ENCODE results near the gene KCNS1. TPM values are rescaled to one million over a fixed set of nuclear protein-coding genes. Genes with fewer than 3 reads are reported as not detected.

The KCNS1 gene
- total RNA-seq, 4 donors from 2014 or later, result 0.21 to 0.22 TPM; not detected in 2

- Histone ChIP-seq H3K36me3 (peaks cover 0 to 6% (median 0%) of the 10 kb centered on the region in 3 donors), H3K4me1 (peaks cover 3 to 60% (median 31%) of the 10 kb centered on the region in 4 donors), H3K9me3 (no peaks in the 10 kb centered on the region), H3K27ac (peak overlapping the region in 3 of 4 donors; percentile 40 to 86 (median 68)), H3K27me3 (no peaks in the 10 kb centered on the region), H3K4me3 (no peak overlapping the region)
- DNase-seq (ENCODE audit: low spot score in 2 of 2), result no peak
- TF ChIP-seq EP300 (IDR thresholded peaks at IDR 0.05), result no peak
- no peak for TF ChIP-seq CTCF (IDR thresholded peaks at IDR 0.05)
- TF ChIP-seq POLR2A (IDR thresholded peaks at IDR 0.05), result no peak
- 71 to 75% methylated on average over 8 of the region's 8 CpGs for WGBS, 2 donors
Observed at GRCh38 chr20:45053430-45054351, 47.2 kb downstream of the KCNS1 start.

GRCh38 chr20:45052698-45053429, 48.1 kb downstream of the KCNS1 start:
- H3K4me1 ChIP-seq, result peaks cover 3 to 54% (median 31%) of the 10 kb centered on the region in 4 donors
- peak overlapping the region in 3 of 4 donors; percentile 40 to 86 (median 68) for H3K27ac ChIP-seq
- WGBS, 2 donors, result 23 to 34% methylated on average over 7 of the region's 7 CpGs
- H3K9me3 ChIP-seq, result no peaks in the 10 kb centered on the region
- TF ChIP-seq EP300 (IDR thresholded peaks at IDR 0.05), result no peak
- TF ChIP-seq POLR2A (IDR thresholded peaks at IDR 0.05), result no peak
- no peak for TF ChIP-seq CTCF (IDR thresholded peaks at IDR 0.05)
- DNase-seq (ENCODE audit: low spot score in 2 of 2), result no peak
- no peaks in the 10 kb centered on the region for H3K27me3 ChIP-seq
- H3K4me3 ChIP-seq, result no peak overlapping the region
- peaks cover 0 to 6% (median 0%) of the 10 kb centered on the region in 3 donors for H3K36me3 ChIP-seq

- Histone ChIP-seq H3K36me3 (no peaks in the 10 kb centered on the region), H3K27me3 (no peaks in the 10 kb centered on the region), H3K4me1 (peaks cover 3 to 54% (median 31%) of the 10 kb centered on the region in 4 donors), H3K9me3 (no peaks in the 10 kb centered on the region), H3K4me3 (no peak overlapping the region), H3K27ac (peak overlapping the region in 2 of 4 donors; percentile 53 to 71)
- WGBS, 2 donors, result 80 to 85% methylated on average over 3 of the region's 3 CpGs
- no peak for DNase-seq (ENCODE audit: low spot score in 2 of 2)
- no peak for TF ChIP-seq POLR2A (IDR thresholded peaks at IDR 0.05)
- TF ChIP-seq CTCF (IDR thresholded peaks at IDR 0.05), result no peak
- no peak for TF ChIP-seq EP300 (IDR thresholded peaks at IDR 0.05)
Observed at GRCh38 chr20:45051204-45052060, 49.5 kb downstream of the KCNS1 start.

- no peak for DNase-seq (ENCODE audit: low spot score in 2 of 2)
- no peaks in the 10 kb centered on the region for H3K27me3 ChIP-seq
- H3K36me3 ChIP-seq, result no peaks in the 10 kb centered on the region
- TF ChIP-seq CTCF (IDR thresholded peaks at IDR 0.05), result no peak
- no peak for TF ChIP-seq POLR2A (IDR thresholded peaks at IDR 0.05)
- no peak for TF ChIP-seq EP300 (IDR thresholded peaks at IDR 0.05)
- H3K4me1 ChIP-seq, result peaks cover 3 to 54% (median 31%) of the 10 kb centered on the region in 4 donors
- H3K9me3 ChIP-seq, result no peaks in the 10 kb centered on the region
- peak overlapping the region in 3 of 4 donors; percentile 1 to 79 (median 71) for H3K27ac ChIP-seq
- H3K4me3 ChIP-seq, result no peak overlapping the region
- 41 to 42% methylated on average over 5 of the region's 5 CpGs for WGBS, 2 donors
Observed at GRCh38 chr20:45049904-45050471, 50.9 kb downstream of the KCNS1 start.

Measured in tibial nerve (tissue), 4 donors.